Measurements from ENCODE around the gene CDK6. TPM values are rescaled to one million over a fixed set of nuclear protein-coding genes. Genes with fewer than 3 reads are reported as not detected.

The CDK6 gene
- total RNA-seq, 1 experiment from 2014 or later, result 34.8 TPM

GRCh38 chr7:92632791-92633190, 203.6 kb downstream of the CDK6 start:
- no peak for DNase-seq (ENCODE audit: low read depth)
- in situ Hi-C loops (cut with HindIII; ENCODE audit: low pct_unique_long_range_greater_than_20kb, low sequenced_read_pairs), result no loop called here

- DNase-seq (ENCODE audit: low read depth), result no peak
- in situ Hi-C loops (cut with HindIII; ENCODE audit: low pct_unique_long_range_greater_than_20kb, low sequenced_read_pairs), result no loop called here
These were observed 204.4 kb downstream of the CDK6 start for GRCh38 chr7:92631850-92632487.

DNA sequence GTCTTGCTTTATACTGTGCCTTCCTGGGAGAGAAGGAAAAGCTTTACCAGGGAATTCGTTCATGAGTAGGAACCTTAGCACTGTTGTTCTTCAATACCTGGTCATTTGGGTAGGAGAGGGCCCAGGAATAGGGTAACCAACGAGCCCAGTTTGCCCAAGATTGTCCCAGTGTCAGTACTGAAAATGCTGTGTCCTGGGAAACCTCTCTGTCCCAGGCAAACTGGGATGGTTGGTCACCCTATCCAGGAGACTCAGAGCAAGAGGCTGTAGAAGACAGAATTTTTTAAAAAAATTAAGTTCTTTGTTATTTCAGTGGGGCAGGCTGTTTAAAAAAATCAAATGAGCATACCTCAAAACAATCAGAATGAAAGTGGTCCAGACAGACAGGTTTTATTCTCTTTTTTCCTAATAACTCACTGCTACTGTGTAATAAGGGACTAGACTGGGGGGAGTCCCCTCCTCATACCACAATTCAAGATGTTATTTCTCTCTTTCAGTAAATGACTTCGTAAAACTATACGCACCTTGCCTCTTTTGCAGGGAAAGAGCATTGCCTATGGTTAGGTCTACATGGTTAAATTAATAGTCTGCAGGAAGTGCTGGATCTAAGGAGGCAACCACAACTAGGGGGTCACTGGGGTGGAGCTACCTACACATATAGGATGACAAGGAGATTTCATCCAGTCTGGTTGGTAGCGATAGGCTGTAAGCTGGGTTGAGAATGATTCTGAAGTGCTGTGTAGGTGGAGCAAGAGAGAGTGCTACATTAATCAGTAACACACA, 205.1 kb downstream of the CDK6 start:
- peak; percentile 49 for DNase-seq (ENCODE audit: low read depth)
- in situ Hi-C loops (cut with HindIII; ENCODE audit: low pct_unique_long_range_greater_than_20kb, low sequenced_read_pairs), result no loop called here

GRCh38 chr7:92629779-92630178, 206.6 kb downstream of the CDK6 start:
- in situ Hi-C loops (cut with HindIII; ENCODE audit: low pct_unique_long_range_greater_than_20kb, low sequenced_read_pairs), result no loop called here
- no peak for DNase-seq (ENCODE audit: low read depth)

DNA sequence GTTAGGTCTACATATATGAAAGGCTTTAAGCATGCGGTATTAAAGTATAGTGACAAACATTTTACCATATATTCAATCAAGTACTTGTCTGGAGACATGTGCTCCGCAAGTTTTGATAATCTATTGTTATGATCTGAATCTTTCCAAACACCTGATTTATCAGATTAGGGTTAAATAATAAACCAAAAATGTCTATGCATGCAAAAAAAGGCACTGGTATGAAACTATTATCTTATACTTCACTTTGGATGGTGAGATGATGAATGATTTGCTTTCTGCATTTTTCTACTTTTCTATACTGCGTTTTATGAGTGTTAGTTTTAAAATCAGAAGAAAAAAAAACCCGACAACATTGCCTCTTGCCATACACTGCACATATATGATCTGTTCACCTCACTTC, 208.4 kb downstream of the CDK6 start:
- in situ Hi-C loops (cut with HindIII; ENCODE audit: low pct_unique_long_range_greater_than_20kb, low sequenced_read_pairs), result no loop called here
- DNase-seq (ENCODE audit: low read depth), result no peak

- in situ Hi-C loops (cut with HindIII; ENCODE audit: low pct_unique_long_range_greater_than_20kb, low sequenced_read_pairs), result no loop called here
- DNase-seq (ENCODE audit: low read depth), result no peak
These were observed 210.0 kb downstream of the CDK6 start for GRCh38 chr7:92626281-92626809.

DNA sequence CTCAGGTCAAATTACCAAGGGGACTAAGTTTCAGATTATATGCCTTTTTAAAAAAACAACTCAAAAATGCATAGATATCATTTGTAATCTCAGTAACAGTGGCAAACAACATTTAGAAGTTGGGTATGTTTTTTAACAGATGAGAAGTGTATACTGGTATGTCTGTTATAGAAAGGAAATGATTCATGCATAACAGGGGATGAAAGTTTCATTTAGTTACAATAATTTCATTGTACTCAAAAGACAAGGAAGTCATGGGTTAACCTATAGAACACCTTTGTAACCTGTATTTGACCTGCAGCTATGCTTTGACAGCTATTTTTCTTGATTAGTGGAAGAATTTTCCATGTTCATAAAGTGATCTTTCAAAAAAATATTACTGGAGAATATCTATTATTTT, 210.8 kb downstream of the CDK6 start:
- in situ Hi-C loops (cut with HindIII; ENCODE audit: low pct_unique_long_range_greater_than_20kb, low sequenced_read_pairs), result no loop called here
- DNase-seq (ENCODE audit: low read depth), result no peak

DNA sequence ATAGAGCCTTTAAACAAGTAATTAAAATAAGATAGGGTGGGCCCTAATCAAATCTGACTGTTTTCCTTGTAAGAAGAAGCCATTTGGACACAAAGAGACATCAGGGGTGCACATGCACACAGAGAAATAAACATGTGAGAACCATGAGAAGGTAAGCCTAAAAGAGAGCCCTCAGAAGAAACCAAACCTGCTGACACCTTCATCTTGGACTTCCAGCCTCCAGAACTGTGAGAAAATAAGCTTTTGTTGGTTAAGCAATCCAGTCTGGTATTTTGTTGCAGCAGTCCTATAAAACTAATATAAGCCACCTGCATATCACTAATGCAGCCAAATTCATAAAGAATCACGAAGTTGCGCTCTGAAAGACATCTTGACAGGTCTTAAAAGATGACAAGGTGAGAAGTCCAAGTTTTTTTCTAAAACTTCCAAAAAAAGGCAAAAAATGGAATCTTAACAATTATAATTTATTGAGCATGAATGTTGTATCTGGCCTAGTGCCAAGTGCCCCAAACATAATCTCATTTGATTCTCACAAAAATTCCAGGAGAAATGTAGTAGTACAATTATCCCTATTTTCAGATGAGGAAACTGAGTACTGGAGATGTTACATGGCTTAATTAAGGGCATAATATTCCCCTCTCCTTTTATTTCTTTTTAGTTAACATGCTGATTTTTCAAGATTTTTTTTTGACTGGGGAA, 211.9 kb downstream of the CDK6 start:
- no peak for DNase-seq (ENCODE audit: low read depth)
- in situ Hi-C loops (cut with HindIII; ENCODE audit: low pct_unique_long_range_greater_than_20kb, low sequenced_read_pairs), result no loop called here

- DNase-seq (ENCODE audit: low read depth), result no peak
- in situ Hi-C loops (cut with HindIII; ENCODE audit: low pct_unique_long_range_greater_than_20kb, low sequenced_read_pairs), result no loop called here
These were observed 212.8 kb downstream of the CDK6 start for GRCh38 chr7:92623544-92623943.

GRCh38 chr7:92622685-92623084, 213.7 kb downstream of the CDK6 start:
- DNase-seq (ENCODE audit: low read depth), result no peak
- in situ Hi-C loops (cut with HindIII; ENCODE audit: low pct_unique_long_range_greater_than_20kb, low sequenced_read_pairs), result no loop called here

DNA sequence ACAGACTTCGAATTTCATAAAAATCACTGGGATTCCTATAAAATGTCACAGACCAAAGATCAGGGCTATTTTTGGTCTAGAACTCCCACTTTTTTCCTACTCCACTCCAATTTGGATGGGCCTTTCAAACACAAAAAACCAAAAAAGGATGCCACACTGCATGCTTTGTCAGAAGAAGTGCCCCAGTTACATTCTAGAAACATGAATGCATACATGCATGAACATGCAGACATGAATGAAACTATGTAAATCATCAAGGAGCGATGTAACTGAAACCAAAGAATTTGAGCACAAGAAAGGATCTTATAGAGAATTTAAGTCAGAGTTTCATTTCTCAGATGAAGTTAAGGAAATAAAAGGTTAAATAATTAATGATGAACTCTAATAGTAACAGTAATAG, 214.3 kb downstream of the CDK6 start:
- in situ Hi-C loops (cut with HindIII; ENCODE audit: low pct_unique_long_range_greater_than_20kb, low sequenced_read_pairs), result no loop called here
- DNase-seq (ENCODE audit: low read depth), result no peak

GRCh38 chr7:92621561-92622023, 214.8 kb downstream of the CDK6 start:
- no peak for DNase-seq (ENCODE audit: low read depth)
- in situ Hi-C loops (cut with HindIII; ENCODE audit: low pct_unique_long_range_greater_than_20kb, low sequenced_read_pairs), result no loop called here

GRCh38 chr7:92621026-92621540, 215.3 kb downstream of the CDK6 start:
- DNase-seq (ENCODE audit: low read depth), result peak; percentile 64
- in situ Hi-C loops (cut with HindIII; ENCODE audit: low pct_unique_long_range_greater_than_20kb, low sequenced_read_pairs), result no loop called here

DNA sequence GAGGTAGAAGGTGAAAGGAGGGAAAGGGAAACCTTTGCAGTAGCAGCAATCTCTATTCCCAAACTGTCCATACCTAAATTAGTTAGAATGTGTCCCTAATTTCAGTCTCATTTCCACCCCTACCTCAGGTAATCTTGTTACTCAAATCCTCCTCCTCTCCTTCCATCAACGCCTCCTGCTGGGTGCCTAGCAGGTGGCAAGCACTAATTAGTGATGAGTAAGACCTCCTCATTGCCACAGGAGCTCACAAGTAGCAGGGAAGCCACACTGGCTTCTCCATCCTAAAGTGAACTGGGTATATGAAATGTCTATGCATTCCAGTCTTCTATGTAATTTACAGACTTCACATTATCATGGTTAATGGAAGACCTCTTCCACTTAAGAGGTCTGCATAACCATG, 220.5 kb downstream of the CDK6 start:
- in situ Hi-C loops (cut with HindIII; ENCODE audit: low pct_unique_long_range_greater_than_20kb, low sequenced_read_pairs), result no loop called here
- DNase-seq (ENCODE audit: low read depth), result no peak

GRCh38 chr7:92614660-92615174, 221.7 kb downstream of the CDK6 start:
- no peak for DNase-seq (ENCODE audit: low read depth)

DNA sequence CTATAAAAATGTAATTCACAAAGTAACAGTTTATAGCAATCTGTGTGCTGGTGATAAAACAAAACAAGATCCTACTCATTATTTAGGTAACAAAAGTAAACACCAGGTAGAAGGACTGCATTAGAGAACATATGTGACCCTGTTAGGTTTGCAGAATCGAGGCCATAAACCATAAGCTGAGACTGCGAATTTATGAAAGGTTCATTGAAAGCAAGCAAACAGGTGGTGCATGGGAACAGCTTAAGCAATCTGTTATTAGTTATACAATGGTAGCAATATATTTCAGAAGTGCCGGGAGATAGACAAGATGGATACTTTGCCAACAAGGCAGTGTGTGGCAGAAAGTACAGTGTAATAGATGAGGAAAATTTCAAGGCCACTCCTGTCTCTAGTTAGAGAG, 222.7 kb downstream of the CDK6 start:
- no peak for DNase-seq (ENCODE audit: low read depth)
- in situ Hi-C loops (cut with HindIII; ENCODE audit: low pct_unique_long_range_greater_than_20kb, low sequenced_read_pairs), result no loop called here

More at GRCh38 chr7:92614660-92615174, 221.7 kb downstream of the CDK6 start:
- in situ Hi-C loops (cut with HindIII; ENCODE audit: low pct_unique_long_range_greater_than_20kb, low sequenced_read_pairs), result no loop called here

- in situ Hi-C loops (cut with HindIII; ENCODE audit: low pct_unique_long_range_greater_than_20kb, low sequenced_read_pairs), result no loop called here
These were observed 223.2 kb downstream of the CDK6 start for GRCh38 chr7:92613214-92613613.

DNA sequence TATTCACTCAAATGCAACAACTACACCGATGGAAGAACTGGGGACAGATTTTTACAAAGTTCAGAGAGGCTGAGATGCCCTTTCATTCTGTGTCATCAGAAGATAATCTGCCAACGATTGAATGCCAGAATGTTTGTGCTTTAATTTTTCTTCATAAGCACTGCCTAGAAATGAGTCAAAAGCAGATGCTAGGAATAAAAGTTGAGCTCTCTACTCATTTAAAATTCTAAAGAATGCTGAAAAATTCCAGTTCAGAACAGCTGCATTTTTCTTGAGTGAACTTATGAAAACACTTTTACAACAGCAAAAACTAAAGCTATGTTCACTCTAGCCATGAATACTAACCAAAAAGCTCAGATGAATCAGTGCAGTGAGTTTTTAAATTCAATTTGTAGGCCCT, 223.9 kb downstream of the CDK6 start:
- in situ Hi-C loops (cut with HindIII; ENCODE audit: low pct_unique_long_range_greater_than_20kb, low sequenced_read_pairs), result no loop called here
- no peak for DNase-seq (ENCODE audit: low read depth)

More at GRCh38 chr7:92613214-92613613, 223.2 kb downstream of the CDK6 start:
- no peak for DNase-seq (ENCODE audit: low read depth)

- in situ Hi-C loops (cut with HindIII; ENCODE audit: low pct_unique_long_range_greater_than_20kb, low sequenced_read_pairs), result no loop called here
- DNase-seq (ENCODE audit: low read depth), result no peak
These were observed 224.6 kb downstream of the CDK6 start for GRCh38 chr7:92611735-92612134.

Data from Caki2 (cell line).